Measurements from ENCODE around the gene HOMER3. TPM values are rescaled to one million over a fixed set of nuclear protein-coding genes. Genes with fewer than 3 reads are reported as not detected.

Gene HOMER3
- total and polyA plus RNA-seq, 2 donors (not counting 3 experiments of a cell fraction or from before 2014, with no cell fraction given) = 139 to 184 TPM

DNA sequence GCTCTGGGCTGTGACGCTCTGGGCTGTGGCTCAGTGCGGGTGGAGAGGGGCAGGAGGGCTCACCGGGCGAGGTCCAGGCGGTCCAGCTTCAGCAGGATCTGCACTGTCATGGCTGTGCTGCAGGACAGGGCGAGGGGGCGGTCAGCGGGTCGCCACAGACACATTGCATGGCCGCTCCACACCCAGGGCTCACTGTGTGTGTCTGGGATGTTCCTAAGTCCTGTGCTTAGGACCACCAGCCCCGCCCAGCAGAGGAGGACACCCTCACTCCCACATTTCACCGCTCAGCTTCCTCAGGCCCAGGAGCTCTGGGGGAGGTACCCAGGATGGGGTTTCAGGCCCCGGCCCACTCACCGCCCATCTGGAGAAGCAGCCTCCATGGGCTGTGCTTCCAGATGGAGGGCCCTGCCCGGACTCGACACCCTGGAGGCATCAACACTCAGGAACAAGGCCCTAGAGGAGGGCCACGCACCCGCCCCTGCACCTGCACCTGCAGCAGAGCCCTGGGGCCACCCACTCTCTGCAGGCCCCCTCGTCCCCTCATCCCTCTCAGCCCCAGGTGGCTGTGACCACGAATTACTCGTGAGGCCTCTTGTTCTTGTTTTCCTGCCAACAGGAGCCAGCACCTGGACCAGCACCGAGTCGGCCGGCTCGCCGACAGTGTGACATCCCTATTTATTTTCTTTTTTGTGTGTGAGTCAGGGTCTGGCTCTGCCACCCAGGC is 35.3 kb downstream of the HOMER3 start:
- H2AFZ ChIP-seq (ENCODE audit: low read depth, low read length) = no peak overlapping the region
- no peaks in the 10 kb centered on the region for H3K9me3 ChIP-seq (replicated peaks; ENCODE audit: control insufficient read depth, insufficient read depth, low read length)
- no peak overlapping the region for H3K4me3 ChIP-seq (replicated peaks in 1 of 3; ENCODE audit: insufficient read depth in 1 of 3, low read depth in 1 of 3, low read length in 3 of 3)
- no peaks in the 10 kb centered on the region for H4K20me1 ChIP-seq (replicated peaks; ENCODE audit: control insufficient read depth, extremely low read depth, insufficient read depth, low read length)
- dilution Hi-C loops (cut with MboI; ENCODE audit: extremely low pct_ligation_motif_present, low sequenced_read_pairs) (no loop called here), intact Hi-C loops (cut with micrococcal nuclease) (no loop called here)
- POLR2A ChIA-PET = no interaction called here
- H3K9me1 ChIP-seq (replicated peaks; ENCODE audit: control insufficient read depth, extremely low read depth, insufficient read depth, low read length) = no peaks in the 10 kb centered on the region
- TF ChIP-seq FOS (IDR thresholded peaks at IDR 0.05; ENCODE audit: borderline replicate concordance, insufficient read depth, low read length) (no peak), JUN (IDR thresholded peaks at IDR 0.05; ENCODE audit: borderline replicate concordance, insufficient read depth, insufficient read length, low read depth) (no peak), MYC (IDR thresholded peaks at IDR 0.05; ENCODE audit: low read depth, low read length) (no peak), POLR2A (IDR thresholded peaks at IDR 0.05; ENCODE audit: low read depth, low read length) (no peak), POLR2AphosphoS5 (IDR thresholded peaks at IDR 0.05; ENCODE audit: insufficient read depth, low read depth, low read length) (no peak), EZH2 (IDR thresholded peaks at IDR 0.05; ENCODE audit: borderline replicate concordance, low read depth, low read length, severe bottlenecking) (no peak), GATA2 (IDR thresholded peaks at IDR 0.05; ENCODE audit: insufficient read depth, insufficient read length, low read depth, low read length) (no peak)
- TF ChIP-seq, protein P1, sequence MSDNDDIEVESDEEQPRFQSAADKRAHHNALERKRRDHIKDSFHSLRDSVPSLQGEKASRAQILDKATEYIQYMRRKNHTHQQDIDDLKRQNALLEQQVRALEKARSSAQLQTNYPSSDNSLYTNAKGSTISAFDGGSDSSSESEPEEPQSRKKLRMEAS (IDR thresholded peaks at IDR 0.05; ENCODE audit: insufficient read depth, insufficient read length) = no peak
- H3K4me1 ChIP-seq (ENCODE audit: control insufficient read depth, extremely low read depth, insufficient read depth, low read length) = no peaks in the 10 kb centered on the region
- H3K79me2 ChIP-seq (ENCODE audit: control insufficient read depth, insufficient read depth, low read length) = no peaks in the 10 kb centered on the region
- H3K27ac ChIP-seq (ENCODE audit: insufficient read depth, low read depth, low read length) = no peak overlapping the region
- CTCF ChIA-PET = no interaction called here
- no peak overlapping the region for H3K9ac ChIP-seq (replicated peaks; ENCODE audit: extremely low read depth, insufficient read depth, low read length)
- BruUV-seq (replicated peaks) = no TSS peak
- H3K4me2 ChIP-seq (ENCODE audit: insufficient read depth, low read length) = no peak overlapping the region
- peaks cover 5 to 44% of the 10 kb centered on the region in 2 experiments for H3K36me3 ChIP-seq (ENCODE audit: control insufficient read depth in 2 of 2, extremely low read depth in 1 of 2, insufficient read depth in 2 of 2, low read length in 2 of 2)
- H3K27me3 ChIP-seq (ENCODE audit: control insufficient read depth in 2 of 2, insufficient read depth in 2 of 2, low read length in 2 of 2) = no peaks in the 10 kb centered on the region
- DNase-seq (ENCODE audit: low read depth, low spot score) = no peak
- FAIRE-seq = no peak

Data from endothelial cell of umbilical vein (primary cell).